ENCODE measurements around the gene TUFM.

The TUFM gene

DNA sequence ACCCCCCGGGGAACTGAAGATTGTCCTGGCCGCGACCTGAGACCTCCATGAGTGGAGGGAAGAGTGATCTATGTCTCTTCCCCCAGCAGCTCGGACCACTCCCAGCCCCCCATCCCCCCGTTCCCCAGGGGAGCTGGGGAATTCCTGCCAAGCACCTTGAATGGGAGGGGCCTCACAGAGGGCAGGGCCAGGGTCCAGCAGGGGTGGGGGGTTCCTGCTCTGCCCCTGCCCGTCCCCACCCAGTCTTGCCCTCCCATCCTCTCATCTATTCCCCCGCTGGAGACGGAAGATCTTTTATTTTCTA lies 9.4 kb downstream of the TUFM start:
- ATAC-seq = no peak
- TF ChIP-seq PPARA (CRISPR knock-in tag; IDR thresholded peaks at IDR 0.05; ENCODE audit: borderline replicate concordance) = no peak
- no peak for TF ChIP-seq ZNF565 (CRISPR knock-in tag; conservative IDR thresholded peaks at IDR 0.05; ENCODE audit: low read depth)
- TF ChIP-seq ZFP3 (CRISPR knock-in tag; IDR thresholded peaks at IDR 0.05) = no peak
- TF ChIP-seq RARB (CRISPR knock-in tag; IDR thresholded peaks at IDR 0.05) = no peak
- no peak for TF ChIP-seq TOX (CRISPR knock-in tag; IDR thresholded peaks at IDR 0.05; ENCODE audit: borderline replicate concordance)
- no peak for TF ChIP-seq ESRRG (CRISPR knock-in tag; IDR thresholded peaks at IDR 0.05)
- TF ChIP-seq, protein P1, sequence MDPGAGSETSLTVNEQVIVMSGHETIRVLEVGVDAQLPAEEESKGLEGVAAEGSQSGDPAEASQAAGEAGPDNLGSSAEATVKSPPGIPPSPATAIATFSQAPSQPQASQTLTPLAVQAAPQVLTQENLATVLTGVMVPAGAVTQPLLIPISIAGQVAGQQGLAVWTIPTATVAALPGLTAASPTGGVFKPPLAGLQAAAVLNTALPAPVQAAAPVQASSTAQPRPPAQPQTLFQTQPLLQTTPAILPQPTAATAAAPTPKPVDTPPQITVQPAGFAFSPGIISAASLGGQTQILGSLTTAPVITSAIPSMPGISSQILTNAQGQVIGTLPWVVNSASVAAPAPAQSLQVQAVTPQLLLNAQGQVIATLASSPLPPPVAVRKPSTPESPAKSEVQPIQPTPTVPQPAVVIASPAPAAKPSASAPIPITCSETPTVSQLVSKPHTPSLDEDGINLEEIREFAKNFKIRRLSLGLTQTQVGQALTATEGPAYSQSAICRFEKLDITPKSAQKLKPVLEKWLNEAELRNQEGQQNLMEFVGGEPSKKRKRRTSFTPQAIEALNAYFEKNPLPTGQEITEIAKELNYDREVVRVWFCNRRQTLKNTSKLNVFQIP (CRISPR knock-in tag; IDR thresholded peaks at IDR 0.05; ENCODE audit: borderline replicate concordance, low read depth) = no peak
- no peak for TF ChIP-seq SNAI2 (CRISPR knock-in tag; IDR thresholded peaks at IDR 0.05)
- no peak for TF ChIP-seq ZC3H10 (CRISPR knock-in tag; IDR thresholded peaks at IDR 0.05)
- TF ChIP-seq, protein P2, sequence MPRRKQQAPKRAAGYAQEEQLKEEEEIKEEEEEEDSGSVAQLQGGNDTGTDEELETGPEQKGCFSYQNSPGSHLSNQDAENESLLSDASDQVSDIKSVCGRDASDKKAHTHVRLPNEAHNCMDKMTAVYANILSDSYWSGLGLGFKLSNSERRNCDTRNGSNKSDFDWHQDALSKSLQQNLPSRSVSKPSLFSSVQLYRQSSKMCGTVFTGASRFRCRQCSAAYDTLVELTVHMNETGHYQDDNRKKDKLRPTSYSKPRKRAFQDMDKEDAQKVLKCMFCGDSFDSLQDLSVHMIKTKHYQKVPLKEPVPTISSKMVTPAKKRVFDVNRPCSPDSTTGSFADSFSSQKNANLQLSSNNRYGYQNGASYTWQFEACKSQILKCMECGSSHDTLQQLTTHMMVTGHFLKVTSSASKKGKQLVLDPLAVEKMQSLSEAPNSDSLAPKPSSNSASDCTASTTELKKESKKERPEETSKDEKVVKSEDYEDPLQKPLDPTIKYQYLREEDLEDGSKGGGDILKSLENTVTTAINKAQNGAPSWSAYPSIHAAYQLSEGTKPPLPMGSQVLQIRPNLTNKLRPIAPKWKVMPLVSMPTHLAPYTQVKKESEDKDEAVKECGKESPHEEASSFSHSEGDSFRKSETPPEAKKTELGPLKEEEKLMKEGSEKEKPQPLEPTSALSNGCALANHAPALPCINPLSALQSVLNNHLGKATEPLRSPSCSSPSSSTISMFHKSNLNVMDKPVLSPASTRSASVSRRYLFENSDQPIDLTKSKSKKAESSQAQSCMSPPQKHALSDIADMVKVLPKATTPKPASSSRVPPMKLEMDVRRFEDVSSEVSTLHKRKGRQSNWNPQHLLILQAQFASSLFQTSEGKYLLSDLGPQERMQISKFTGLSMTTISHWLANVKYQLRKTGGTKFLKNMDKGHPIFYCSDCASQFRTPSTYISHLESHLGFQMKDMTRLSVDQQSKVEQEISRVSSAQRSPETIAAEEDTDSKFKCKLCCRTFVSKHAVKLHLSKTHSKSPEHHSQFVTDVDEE (CRISPR knock-in tag; IDR thresholded peaks at IDR 0.05) = no peak

DNA sequence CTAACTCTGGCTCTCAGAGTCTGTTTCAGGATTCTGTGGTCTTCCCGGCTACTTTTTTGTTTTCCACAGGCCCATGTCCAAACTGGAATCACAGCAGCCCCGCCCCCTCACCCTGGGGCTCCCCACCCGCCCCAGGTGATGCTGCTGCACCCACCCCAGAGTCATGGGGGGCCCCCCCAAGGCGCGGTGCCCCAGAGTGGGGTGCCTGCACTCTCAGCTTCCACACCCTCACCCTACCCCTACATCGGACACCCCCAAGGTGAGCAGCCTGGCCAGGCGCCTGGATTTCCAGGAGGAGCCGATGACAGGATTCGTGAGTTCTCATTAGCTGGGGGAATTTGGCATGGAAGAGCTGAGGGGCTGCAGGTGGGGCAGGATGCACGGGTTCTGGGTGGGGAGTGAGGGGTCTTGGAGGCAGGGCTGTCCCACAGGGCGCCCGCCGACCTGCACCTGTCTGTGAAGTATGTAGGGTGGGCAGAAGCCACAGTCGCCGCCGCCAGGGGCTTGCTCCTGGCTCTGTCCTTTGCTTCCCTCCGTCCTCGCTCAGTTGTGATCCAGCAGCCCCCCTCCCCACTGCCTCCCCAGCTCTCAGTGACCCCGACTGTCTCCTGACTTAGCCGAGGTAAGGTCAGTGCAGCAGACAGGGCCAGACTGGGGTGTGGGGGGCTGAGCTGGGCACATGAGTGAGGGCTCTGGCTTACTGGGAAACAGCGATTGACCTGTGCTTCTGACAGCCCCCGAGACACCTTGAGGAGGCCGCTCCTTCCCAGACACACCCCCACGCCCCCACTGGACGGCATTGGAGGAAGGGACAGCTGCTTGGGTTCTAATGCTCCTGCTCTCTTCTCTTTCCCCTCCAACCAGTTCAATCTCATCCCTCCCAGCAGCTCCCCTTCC lies 10.0 kb downstream of the TUFM start:
- ATAC-seq = no peak
- TF ChIP-seq ZFP3 (CRISPR knock-in tag; IDR thresholded peaks at IDR 0.05) = no peak

DNA sequence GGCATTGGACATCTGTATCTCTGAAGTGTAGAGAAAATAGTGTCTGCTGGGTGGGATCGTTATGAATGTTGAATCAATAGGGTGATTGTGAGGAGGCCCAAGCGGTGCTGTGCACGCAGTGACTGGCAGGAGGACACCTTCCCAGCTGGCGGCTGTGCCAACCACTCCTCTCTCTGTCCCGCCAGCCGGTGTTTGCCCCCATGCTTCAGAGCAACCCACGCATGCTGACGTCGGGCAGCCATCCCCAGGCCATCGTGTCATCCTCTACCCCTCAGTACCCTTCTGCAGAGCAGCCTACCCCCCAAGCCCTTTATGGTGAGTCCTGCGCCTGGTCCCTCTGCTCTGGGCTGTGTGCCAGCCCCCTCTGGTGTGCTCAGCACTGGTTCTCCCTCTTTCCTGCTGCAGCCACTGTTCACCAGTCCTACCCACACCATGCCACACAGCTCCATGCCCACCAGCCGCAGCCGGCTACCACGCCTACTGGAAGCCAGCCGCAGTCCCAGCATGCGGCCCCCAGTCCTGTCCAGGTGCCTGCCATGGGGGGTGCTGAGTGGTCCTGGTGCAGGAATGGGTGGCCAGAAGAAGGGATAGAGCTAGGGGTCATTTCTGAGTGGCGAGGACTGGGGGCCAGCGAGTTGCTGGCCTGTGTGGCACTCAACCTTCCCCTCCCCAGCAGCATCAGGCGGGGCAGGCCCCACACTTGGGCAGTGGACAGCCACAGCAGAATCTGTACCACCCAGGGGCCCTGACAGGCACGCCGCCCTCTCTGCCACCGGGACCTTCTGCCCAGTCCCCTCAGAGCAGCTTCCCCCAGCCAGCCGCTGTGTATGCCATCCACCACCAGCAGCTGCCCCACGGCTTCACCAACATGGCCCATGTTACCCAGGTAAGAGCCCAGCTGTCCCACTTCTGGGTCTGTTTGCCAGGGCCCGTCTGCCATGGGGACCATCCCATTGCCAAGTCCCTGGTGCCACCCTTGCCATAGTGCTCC lies 11.0 kb downstream of the TUFM start:
- TF ChIP-seq, protein P3, sequence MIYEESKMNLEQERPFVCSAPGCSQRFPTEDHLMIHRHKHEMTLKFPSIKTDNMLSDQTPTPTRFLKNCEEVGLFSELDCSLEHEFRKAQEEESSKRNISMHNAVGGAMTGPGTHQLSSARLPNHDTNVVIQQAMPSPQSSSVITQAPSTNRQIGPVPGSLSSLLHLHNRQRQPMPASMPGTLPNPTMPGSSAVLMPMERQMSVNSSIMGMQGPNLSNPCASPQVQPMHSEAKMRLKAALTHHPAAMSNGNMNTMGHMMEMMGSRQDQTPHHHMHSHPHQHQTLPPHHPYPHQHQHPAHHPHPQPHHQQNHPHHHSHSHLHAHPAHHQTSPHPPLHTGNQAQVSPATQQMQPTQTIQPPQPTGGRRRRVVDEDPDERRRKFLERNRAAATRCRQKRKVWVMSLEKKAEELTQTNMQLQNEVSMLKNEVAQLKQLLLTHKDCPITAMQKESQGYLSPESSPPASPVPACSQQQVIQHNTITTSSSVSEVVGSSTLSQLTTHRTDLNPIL (CRISPR knock-in tag; IDR thresholded peaks at IDR 0.05; ENCODE audit: low read depth) = no peak
- TF ChIP-seq, protein P4, sequence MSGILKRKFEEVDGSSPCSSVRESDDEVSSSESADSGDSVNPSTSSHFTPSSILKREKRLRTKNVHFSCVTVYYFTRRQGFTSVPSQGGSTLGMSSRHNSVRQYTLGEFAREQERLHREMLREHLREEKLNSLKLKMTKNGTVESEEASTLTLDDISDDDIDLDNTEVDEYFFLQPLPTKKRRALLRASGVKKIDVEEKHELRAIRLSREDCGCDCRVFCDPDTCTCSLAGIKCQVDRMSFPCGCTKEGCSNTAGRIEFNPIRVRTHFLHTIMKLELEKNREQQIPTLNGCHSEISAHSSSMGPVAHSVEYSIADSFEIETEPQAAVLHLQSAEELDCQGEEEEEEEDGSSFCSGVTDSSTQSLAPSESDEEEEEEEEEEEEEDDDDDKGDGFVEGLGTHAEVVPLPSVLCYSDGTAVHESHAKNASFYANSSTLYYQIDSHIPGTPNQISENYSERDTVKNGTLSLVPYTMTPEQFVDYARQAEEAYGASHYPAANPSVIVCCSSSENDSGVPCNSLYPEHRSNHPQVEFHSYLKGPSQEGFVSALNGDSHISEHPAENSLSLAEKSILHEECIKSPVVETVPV (CRISPR knock-in tag; IDR thresholded peaks at IDR 0.05) = no peak
- no peak for TF ChIP-seq ZNF70 (CRISPR knock-in tag; IDR thresholded peaks at IDR 0.05)
- TF ChIP-seq, protein P1 (CRISPR knock-in tag; IDR thresholded peaks at IDR 0.05; ENCODE audit: borderline replicate concordance, low read depth) = no peak
- no peak for TF ChIP-seq OSR1 (CRISPR knock-in tag; IDR thresholded peaks at IDR 0.05)
- TF ChIP-seq, protein P5, sequence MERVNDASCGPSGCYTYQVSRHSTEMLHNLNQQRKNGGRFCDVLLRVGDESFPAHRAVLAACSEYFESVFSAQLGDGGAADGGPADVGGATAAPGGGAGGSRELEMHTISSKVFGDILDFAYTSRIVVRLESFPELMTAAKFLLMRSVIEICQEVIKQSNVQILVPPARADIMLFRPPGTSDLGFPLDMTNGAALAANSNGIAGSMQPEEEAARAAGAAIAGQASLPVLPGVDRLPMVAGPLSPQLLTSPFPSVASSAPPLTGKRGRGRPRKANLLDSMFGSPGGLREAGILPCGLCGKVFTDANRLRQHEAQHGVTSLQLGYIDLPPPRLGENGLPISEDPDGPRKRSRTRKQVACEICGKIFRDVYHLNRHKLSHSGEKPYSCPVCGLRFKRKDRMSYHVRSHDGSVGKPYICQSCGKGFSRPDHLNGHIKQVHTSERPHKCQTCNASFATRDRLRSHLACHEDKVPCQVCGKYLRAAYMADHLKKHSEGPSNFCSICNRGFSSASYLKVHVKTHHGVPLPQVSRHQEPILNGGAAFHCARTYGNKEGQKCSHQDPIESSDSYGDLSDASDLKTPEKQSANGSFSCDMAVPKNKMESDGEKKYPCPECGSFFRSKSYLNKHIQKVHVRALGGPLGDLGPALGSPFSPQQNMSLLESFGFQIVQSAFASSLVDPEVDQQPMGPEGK (CRISPR knock-in tag; IDR thresholded peaks at IDR 0.05; ENCODE audit: borderline replicate concordance) = no peak
- TF ChIP-seq ZNF8 (CRISPR knock-in tag; IDR thresholded peaks at IDR 0.05) = no peak
- TF ChIP-seq ESRRG (CRISPR knock-in tag; IDR thresholded peaks at IDR 0.05) = no peak
- TF ChIP-seq, protein P2 (CRISPR knock-in tag; IDR thresholded peaks at IDR 0.05) = no peak
- no peak for TF ChIP-seq RARB (CRISPR knock-in tag; IDR thresholded peaks at IDR 0.05)
- no peak for TF ChIP-seq CSDC2 (CRISPR knock-in tag; IDR thresholded peaks at IDR 0.05)
- no peak for TF ChIP-seq TOX (CRISPR knock-in tag; IDR thresholded peaks at IDR 0.05; ENCODE audit: borderline replicate concordance)
- no peak for TF ChIP-seq ZFP30 (CRISPR knock-in tag; IDR thresholded peaks at IDR 0.05)
- no peak for TF ChIP-seq TCF4 (CRISPR knock-in tag; IDR thresholded peaks at IDR 0.05; ENCODE audit: borderline replicate concordance)
- TF ChIP-seq GLIS3 (CRISPR knock-in tag; IDR thresholded peaks at IDR 0.05) = no peak
- no peak for TF ChIP-seq BACH2 (CRISPR knock-in tag; IDR thresholded peaks at IDR 0.05; ENCODE audit: borderline replicate concordance)
- TF ChIP-seq ZFP3 (CRISPR knock-in tag; IDR thresholded peaks at IDR 0.05) = no peak
- no peak for TF ChIP-seq PPARA (CRISPR knock-in tag; IDR thresholded peaks at IDR 0.05; ENCODE audit: borderline replicate concordance)
- no peak for TF ChIP-seq ZNF565 (CRISPR knock-in tag; conservative IDR thresholded peaks at IDR 0.05; ENCODE audit: low read depth)

More for the DNA sequence above, 11.0 kb downstream of the TUFM start:
- no peak for ATAC-seq

Data from SK-N-SH treated with all-trans-retinoic acid at 6 μM for 48 hours (cell line).